Measurements from ENCODE around the gene SCARB1. TPM values are rescaled to one million over a fixed set of nuclear protein-coding genes. Genes with fewer than 3 reads are reported as not detected.

The SCARB1 gene
- total and polyA plus RNA-seq, 2 of the 13 experiments (the other 11 are each of a cell fraction or from before 2014, with no cell fraction given) = 63.4 to 160 TPM

DNA sequence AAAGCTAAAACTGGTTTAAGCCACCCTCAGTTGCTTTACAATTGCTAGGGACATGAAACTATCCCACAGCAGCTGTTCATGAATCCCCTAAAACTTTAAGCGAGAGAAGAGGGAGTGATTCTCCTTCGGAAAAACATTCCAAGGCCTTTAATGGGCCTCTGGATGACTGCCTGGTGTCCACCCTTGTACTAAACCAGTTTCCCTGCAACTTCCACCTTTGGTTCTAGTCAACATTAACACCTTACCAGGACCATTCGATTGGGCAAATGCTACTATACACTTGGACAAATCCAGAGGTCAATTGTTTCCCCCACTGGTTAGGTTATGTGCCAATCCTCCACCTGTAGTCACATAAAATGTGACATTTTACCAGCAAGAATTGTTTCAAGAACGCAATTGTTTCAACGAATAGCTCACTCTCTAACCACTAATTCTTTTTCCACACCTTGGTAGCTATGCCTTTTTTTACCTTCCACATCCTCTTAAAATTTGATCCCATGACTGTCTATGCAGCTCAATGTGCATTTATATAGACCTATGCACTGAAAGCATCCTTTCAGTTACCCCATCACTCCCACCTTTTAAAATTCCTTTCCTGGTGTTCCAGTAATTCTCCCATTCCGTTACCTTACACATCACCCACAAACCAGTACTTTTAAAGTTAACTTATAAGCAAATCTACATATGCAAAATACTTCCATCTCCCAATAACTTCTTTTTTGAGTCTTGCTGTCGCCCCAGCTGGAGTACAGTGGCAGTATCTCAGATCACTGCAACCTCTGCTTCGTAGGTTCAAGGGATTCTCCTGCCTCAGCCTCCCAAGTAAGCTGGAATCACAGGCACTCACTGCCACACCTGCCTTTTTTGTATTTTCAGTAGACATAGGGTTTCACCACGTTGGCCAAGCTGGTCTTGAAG, 47.2 kb upstream of the SCARB1 start (continued):
- TF ChIP-seq, protein P1, sequence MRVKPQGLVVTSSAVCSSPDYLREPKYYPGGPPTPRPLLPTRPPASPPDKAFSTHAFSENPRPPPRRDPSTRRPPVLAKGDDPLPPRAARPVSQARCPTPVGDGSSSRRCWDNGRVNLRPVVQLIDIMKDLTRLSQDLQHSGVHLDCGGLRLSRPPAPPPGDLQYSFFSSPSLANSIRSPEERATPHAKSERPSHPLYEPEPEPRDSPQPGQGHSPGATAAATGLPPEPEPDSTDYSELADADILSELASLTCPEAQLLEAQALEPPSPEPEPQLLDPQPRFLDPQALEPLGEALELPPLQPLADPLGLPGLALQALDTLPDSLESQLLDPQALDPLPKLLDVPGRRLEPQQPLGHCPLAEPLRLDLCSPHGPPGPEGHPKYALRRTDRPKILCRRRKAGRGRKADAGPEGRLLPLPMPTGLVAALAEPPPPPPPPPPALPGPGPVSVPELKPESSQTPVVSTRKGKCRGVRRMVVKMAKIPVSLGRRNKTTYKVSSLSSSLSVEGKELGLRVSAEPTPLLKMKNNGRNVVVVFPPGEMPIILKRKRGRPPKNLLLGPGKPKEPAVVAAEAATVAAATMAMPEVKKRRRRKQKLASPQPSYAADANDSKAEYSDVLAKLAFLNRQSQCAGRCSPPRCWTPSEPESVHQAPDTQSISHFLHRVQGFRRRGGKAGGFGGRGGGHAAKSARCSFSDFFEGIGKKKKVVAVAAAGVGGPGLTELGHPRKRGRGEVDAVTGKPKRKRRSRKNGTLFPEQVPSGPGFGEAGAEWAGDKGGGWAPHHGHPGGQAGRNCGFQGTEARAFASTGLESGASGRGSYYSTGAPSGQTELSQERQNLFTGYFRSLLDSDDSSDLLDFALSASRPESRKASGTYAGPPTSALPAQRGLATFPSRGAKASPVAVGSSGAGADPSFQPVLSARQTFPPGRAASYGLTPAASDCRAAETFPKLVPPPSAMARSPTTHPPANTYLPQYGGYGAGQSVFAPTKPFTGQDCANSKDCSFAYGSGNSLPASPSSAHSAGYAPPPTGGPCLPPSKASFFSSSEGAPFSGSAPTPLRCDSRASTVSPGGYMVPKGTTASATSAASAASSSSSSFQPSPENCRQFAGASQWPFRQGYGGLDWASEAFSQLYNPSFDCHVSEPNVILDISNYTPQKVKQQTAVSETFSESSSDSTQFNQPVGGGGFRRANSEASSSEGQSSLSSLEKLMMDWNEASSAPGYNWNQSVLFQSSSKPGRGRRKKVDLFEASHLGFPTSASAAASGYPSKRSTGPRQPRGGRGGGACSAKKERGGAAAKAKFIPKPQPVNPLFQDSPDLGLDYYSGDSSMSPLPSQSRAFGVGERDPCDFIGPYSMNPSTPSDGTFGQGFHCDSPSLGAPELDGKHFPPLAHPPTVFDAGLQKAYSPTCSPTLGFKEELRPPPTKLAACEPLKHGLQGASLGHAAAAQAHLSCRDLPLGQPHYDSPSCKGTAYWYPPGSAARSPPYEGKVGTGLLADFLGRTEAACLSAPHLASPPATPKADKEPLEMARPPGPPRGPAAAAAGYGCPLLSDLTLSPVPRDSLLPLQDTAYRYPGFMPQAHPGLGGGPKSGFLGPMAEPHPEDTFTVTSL (CRISPR knock-in tag; IDR thresholded peaks at IDR 0.05; ENCODE audit: borderline replicate concordance) = no peak
- TF ChIP-seq, protein P2, sequence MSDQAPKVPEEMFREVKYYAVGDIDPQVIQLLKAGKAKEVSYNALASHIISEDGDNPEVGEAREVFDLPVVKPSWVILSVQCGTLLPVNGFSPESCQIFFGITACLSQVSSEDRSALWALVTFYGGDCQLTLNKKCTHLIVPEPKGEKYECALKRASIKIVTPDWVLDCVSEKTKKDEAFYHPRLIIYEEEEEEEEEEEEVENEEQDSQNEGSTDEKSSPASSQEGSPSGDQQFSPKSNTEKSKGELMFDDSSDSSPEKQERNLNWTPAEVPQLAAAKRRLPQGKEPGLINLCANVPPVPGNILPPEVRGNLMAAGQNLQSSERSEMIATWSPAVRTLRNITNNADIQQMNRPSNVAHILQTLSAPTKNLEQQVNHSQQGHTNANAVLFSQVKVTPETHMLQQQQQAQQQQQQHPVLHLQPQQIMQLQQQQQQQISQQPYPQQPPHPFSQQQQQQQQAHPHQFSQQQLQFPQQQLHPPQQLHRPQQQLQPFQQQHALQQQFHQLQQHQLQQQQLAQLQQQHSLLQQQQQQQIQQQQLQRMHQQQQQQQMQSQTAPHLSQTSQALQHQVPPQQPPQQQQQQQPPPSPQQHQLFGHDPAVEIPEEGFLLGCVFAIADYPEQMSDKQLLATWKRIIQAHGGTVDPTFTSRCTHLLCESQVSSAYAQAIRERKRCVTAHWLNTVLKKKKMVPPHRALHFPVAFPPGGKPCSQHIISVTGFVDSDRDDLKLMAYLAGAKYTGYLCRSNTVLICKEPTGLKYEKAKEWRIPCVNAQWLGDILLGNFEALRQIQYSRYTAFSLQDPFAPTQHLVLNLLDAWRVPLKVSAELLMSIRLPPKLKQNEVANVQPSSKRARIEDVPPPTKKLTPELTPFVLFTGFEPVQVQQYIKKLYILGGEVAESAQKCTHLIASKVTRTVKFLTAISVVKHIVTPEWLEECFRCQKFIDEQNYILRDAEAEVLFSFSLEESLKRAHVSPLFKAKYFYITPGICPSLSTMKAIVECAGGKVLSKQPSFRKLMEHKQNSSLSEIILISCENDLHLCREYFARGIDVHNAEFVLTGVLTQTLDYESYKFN (CRISPR knock-in tag; conservative IDR thresholded peaks at IDR 0.05) = no peak
- TF ChIP-seq POLR2A (IDR thresholded peaks at IDR 0.05; ENCODE audit: insufficient read depth in 1 of 2, low read depth in 2 of 2, low read length in 2 of 2) (peak; percentile 28 to 90; a peak in 3 of 4 replicates), ZNF3 (CRISPR knock-in tag; IDR thresholded peaks at IDR 0.05) (no peak), SIX4 (CRISPR knock-in tag; IDR thresholded peaks at IDR 0.05) (no peak), HNRNPLL (IDR thresholded peaks at IDR 0.05; ENCODE audit: low read depth, low read length, poor library complexity, severe bottlenecking) (no peak), SMAD9 (CRISPR knock-in tag; IDR thresholded peaks at IDR 0.05) (no peak), SUZ12 (IDR thresholded peaks at IDR 0.05; ENCODE audit: low read depth, low read length) (no peak), TOPORS (CRISPR knock-in tag; IDR thresholded peaks at IDR 0.05) (no peak), SSRP1 (CRISPR knock-in tag; IDR thresholded peaks at IDR 0.05) (peak; percentile 98), ZNF567 (CRISPR knock-in tag; IDR thresholded peaks at IDR 0.05; ENCODE audit: borderline replicate concordance) (no peak), ZC3H13 (CRISPR knock-in tag; IDR thresholded peaks at IDR 0.05) (peak; percentile 86)
- TF ChIP-seq, protein P3, sequence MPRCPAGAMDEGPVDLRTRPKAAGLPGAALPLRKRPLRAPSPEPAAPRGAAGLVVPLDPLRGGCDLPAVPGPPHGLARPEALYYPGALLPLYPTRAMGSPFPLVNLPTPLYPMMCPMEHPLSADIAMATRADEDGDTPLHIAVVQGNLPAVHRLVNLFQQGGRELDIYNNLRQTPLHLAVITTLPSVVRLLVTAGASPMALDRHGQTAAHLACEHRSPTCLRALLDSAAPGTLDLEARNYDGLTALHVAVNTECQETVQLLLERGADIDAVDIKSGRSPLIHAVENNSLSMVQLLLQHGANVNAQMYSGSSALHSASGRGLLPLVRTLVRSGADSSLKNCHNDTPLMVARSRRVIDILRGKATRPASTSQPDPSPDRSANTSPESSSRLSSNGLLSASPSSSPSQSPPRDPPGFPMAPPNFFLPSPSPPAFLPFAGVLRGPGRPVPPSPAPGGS (CRISPR knock-in tag; IDR thresholded peaks at IDR 0.05) = no peak
- TF ChIP-seq, protein P4, sequence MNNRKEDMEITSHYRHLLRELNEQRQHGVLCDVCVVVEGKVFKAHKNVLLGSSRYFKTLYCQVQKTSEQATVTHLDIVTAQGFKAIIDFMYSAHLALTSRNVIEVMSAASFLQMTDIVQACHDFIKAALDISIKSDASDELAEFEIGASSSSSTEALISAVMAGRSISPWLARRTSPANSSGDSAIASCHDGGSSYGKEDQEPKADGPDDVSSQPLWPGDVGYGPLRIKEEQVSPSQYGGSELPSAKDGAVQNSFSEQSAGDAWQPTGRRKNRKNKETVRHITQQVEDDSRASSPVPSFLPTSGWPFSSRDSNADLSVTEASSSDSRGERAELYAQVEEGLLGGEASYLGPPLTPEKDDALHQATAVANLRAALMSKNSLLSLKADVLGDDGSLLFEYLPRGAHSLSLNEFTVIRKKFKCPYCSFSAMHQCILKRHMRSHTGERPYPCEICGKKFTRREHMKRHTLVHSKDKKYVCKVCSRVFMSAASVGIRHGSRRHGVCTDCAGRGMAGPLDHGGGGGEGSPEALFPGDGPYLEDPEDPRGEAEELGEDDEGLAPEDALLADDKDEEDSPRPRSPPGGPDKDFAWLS (CRISPR knock-in tag; IDR thresholded peaks at IDR 0.05; ENCODE audit: borderline replicate concordance) = no peak
